Measurements from ENCODE around the gene TSEN15. TPM values are rescaled to one million over a fixed set of nuclear protein-coding genes. Genes with fewer than 3 reads are reported as not detected.
"Not testable (repeated sequence)": the region's sequence is repeated elsewhere in the genome, so short reads cannot be mapped to it uniquely, and the experiment has no call there.

TSEN15 gene
- total and polyA plus RNA-seq, 2 experiments from 2014 or later: 52.4 to 64.4 TPM

GRCh38 chr1:184044603-184045376, 6.7 kb upstream of the TSEN15 start:
- Histone ChIP-seq H3K27me3 (no peaks in the 10 kb centered on the region), H3K4me1 (ENCODE audit: low read depth) (no peaks in the 10 kb centered on the region), H3K27ac (no peak overlapping the region), H3K36me3 (no peaks in the 10 kb centered on the region), H3K4me3 (no peak overlapping the region), H3K9me3 (ENCODE audit: low read depth) (no peaks in the 10 kb centered on the region)
- TF ChIP-seq CTCF (IDR thresholded peaks at IDR 0.05; ENCODE audit: low read depth, low read length): no peak
- no peak for DNase-seq (ENCODE audit: low read depth in 1 of 2, low spot score in 1 of 2)

- H3K4me3 ChIP-seq; DNase-seq (ENCODE audit: low read depth in 1 of 2, low spot score in 1 of 2); H3K9me3 ChIP-seq (ENCODE audit: low read depth); H3K27me3 ChIP-seq; H3K36me3 ChIP-seq; H3K27ac ChIP-seq: not testable (repeated sequence)
- peaks cover 16% of the 10 kb centered on the region for H3K4me1 ChIP-seq (ENCODE audit: low read depth)
Measured at GRCh38 chr1:184047541-184047940, 4.0 kb upstream of the TSEN15 start.

GRCh38 chr1:184048561-184049240, 2.8 kb upstream of the TSEN15 start:
- Histone ChIP-seq H3K4me1 (ENCODE audit: low read depth) (peaks cover 26% of the 10 kb centered on the region), H3K4me3 (no peak overlapping the region), H3K27me3 (no peaks in the 10 kb centered on the region), H3K36me3 (no peaks in the 10 kb centered on the region), H3K27ac (no peak overlapping the region), H3K9me3 (ENCODE audit: low read depth) (no peaks in the 10 kb centered on the region)
- no peak for DNase-seq (ENCODE audit: low read depth in 1 of 2, low spot score in 1 of 2)
- TF ChIP-seq CTCF (IDR thresholded peaks at IDR 0.05; ENCODE audit: low read depth, low read length): no peak

- Histone ChIP-seq H3K36me3 (no peaks in the 10 kb centered on the region), H3K27me3 (no peaks in the 10 kb centered on the region), H3K4me3 (no peak overlapping the region), H3K4me1 (ENCODE audit: low read depth) (peaks cover 26% of the 10 kb centered on the region), H3K9me3 (ENCODE audit: low read depth) (no peaks in the 10 kb centered on the region), H3K27ac (no peak overlapping the region)
- DNase-seq (ENCODE audit: low read depth in 1 of 2, low spot score in 1 of 2): no peak
- TF ChIP-seq CTCF (IDR thresholded peaks at IDR 0.05; ENCODE audit: low read depth, low read length): no peak
Measured at GRCh38 chr1:184049291-184049690, 2.2 kb upstream of the TSEN15 start.

- peak overlapping the region; percentile 99 for H3K27ac ChIP-seq
- no peak overlapping the region for H3K4me3 ChIP-seq
- no peak for TF ChIP-seq CTCF (IDR thresholded peaks at IDR 0.05; ENCODE audit: low read depth, low read length)
Measured at GRCh38 chr1:184049836-184050468, 1.6 kb upstream of the TSEN15 start.

GRCh38 chr1:184050636-184051035, 894 bp upstream of the TSEN15 start:
- Histone ChIP-seq H3K27me3 (no peaks in the 10 kb centered on the region), H3K36me3 (peaks cover 9% of the 10 kb centered on the region), H3K4me3 (peak overlapping the region; percentile 84), H3K27ac (peak overlapping the region; percentile 99), H3K9me3 (ENCODE audit: low read depth) (no peaks in the 10 kb centered on the region), H3K4me1 (ENCODE audit: low read depth) (peaks cover 26% of the 10 kb centered on the region)
- no peak for TF ChIP-seq CTCF (IDR thresholded peaks at IDR 0.05; ENCODE audit: low read depth, low read length)
- DNase-seq (ENCODE audit: low read depth in 1 of 2, low spot score in 1 of 2): peak in 1 of 2 donors; percentile 37

More at GRCh38 chr1:184049836-184050468, 1.6 kb upstream of the TSEN15 start:
- H3K36me3 ChIP-seq: peaks cover 4% of the 10 kb centered on the region
- H3K9me3 ChIP-seq (ENCODE audit: low read depth): no peaks in the 10 kb centered on the region
- no peak for DNase-seq (ENCODE audit: low read depth in 1 of 2, low spot score in 1 of 2)
- H3K4me1 ChIP-seq (ENCODE audit: low read depth): peaks cover 26% of the 10 kb centered on the region
- H3K27me3 ChIP-seq: no peaks in the 10 kb centered on the region
